ENCODE data around the gene MBNL2. TPM values are rescaled to one million over a fixed set of nuclear protein-coding genes. Genes with fewer than 3 reads are reported as not detected.
A peak's percentile ranks its signal among the peaks of the same experiment; 100 is the strongest.

MBNL2 gene
- total RNA-seq, 4 donors from 2014 or later: 113 to 129 (median 118) TPM

DNA sequence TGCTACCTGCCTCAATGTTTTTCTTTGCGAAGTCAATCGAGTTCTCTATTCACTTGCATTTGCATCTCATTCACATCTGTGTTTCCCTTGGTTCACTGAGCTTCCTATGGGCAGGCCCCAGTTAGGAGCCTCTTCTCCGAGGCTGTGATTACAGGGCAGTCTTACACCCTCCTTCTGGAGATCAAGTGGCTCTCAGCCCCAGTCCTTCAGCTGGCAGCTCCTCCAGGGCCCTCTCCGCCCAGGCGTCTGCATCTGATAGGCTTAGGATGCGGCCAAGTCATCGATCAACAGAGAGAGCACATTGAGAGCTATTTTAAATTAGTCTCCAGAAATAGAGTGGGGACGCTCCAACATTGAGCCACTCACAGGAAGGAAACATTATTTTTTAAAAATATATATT lies 44.2 kb downstream of the MBNL2 start:
- 60 to 72% methylated on average over 3 to 4 of the region's 8 CpGs for WGBS, 2 donors (ENCODE audit: low coverage in 1 of 2)
- ATAC-seq: no peak
- TF ChIP-seq, protein P1, sequence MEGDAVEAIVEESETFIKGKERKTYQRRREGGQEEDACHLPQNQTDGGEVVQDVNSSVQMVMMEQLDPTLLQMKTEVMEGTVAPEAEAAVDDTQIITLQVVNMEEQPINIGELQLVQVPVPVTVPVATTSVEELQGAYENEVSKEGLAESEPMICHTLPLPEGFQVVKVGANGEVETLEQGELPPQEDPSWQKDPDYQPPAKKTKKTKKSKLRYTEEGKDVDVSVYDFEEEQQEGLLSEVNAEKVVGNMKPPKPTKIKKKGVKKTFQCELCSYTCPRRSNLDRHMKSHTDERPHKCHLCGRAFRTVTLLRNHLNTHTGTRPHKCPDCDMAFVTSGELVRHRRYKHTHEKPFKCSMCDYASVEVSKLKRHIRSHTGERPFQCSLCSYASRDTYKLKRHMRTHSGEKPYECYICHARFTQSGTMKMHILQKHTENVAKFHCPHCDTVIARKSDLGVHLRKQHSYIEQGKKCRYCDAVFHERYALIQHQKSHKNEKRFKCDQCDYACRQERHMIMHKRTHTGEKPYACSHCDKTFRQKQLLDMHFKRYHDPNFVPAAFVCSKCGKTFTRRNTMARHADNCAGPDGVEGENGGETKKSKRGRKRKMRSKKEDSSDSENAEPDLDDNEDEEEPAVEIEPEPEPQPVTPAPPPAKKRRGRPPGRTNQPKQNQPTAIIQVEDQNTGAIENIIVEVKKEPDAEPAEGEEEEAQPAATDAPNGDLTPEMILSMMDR (IDR thresholded peaks at IDR 0.05): no peak
- TF ChIP-seq POLR2A (IDR thresholded peaks at IDR 0.05): no peak
- TF ChIP-seq EP300 (IDR thresholded peaks at IDR 0.05): no peak
- no peak for TF ChIP-seq POLR2AphosphoS5 (IDR thresholded peaks at IDR 0.05)
- H3K4me3 ChIP-seq: no peak overlapping the region
- peak overlapping the region in 3 of 4 donors; percentile 55 to 73 (median 64) for H3K27ac ChIP-seq
- no peaks in the 10 kb centered on the region for H3K27me3 ChIP-seq
- H3K9me3 ChIP-seq: no peaks in the 10 kb centered on the region
- H3K36me3 ChIP-seq: no peaks in the 10 kb centered on the region
- peaks cover 9 to 97% (median 54%) of the 10 kb centered on the region in 3 donors for H3K4me1 ChIP-seq

- no peaks in the 10 kb centered on the region for H3K9me3 ChIP-seq
- H3K27me3 ChIP-seq: no peaks in the 10 kb centered on the region
- no peaks in the 10 kb centered on the region for H3K36me3 ChIP-seq
- peaks cover 9 to 97% (median 48%) of the 10 kb centered on the region in 3 donors for H3K4me1 ChIP-seq
- ATAC-seq: no peak
- H3K27ac ChIP-seq: peak overlapping the region; percentile 16 to 73 (median 65)
- H3K4me3 ChIP-seq: no peak overlapping the region
- 23 to 33% methylated on average over 8 of the region's 8 CpGs for WGBS, 2 donors (ENCODE audit: low coverage in 1 of 2)
- TF ChIP-seq, protein P1 (IDR thresholded peaks at IDR 0.05): no peak
- no peak for TF ChIP-seq POLR2AphosphoS5 (IDR thresholded peaks at IDR 0.05)
Observed at GRCh38 chr13:97266772-97267417, 44.8 kb downstream of the MBNL2 start.

DNA sequence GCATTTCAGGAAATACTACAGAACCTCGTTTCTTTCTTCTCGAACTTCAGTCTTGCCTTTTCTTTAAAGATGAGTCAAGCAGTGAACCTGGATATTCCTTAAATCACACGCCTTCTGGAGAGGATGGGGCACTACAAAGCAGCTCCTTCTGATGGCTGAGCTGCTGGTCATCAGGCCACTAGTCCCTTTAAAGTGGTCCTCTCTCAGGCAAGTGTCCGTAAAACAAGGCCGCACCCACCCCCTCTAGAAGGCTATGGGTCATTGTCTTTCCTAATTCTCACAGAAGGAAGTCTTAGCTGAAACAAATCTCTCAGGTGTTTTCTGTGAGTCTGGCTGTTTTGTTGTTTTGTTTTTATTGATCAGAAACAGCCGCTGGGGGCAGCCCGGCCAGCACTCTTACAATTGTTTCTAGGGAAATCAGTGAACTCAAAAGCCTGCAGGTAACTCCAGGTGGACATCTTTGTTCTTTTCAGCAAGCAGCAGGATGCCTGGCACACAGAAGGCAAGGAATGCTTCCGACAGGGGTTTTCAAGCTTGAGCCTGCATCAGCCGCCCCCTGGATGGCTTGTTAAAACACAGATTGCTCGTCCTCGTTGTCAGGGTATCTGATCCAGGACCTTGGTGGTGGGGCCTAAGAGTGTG lies 45.4 kb downstream of the MBNL2 start:
- Histone ChIP-seq H3K9me3 (no peaks in the 10 kb centered on the region), H3K36me3 (no peaks in the 10 kb centered on the region), H3K27ac (peak overlapping the region; percentile 16 to 73 (median 65)), H3K27me3 (no peaks in the 10 kb centered on the region), H3K4me3 (no peak overlapping the region), H3K4me1 (peaks cover 10 to 97% (median 46%) of the 10 kb centered on the region in 3 donors)
- TF ChIP-seq EP300 (IDR thresholded peaks at IDR 0.05) (no peak), POLR2AphosphoS5 (IDR thresholded peaks at IDR 0.05) (no peak), POLR2A (IDR thresholded peaks at IDR 0.05) (no peak)
- TF ChIP-seq, protein P1 (IDR thresholded peaks at IDR 0.05): peak in 1 of 4 experiments; percentile 10
- WGBS, 2 donors (ENCODE audit: low coverage in 1 of 2): 38 to 47% methylated on average over 6 to 9 of the region's 11 CpGs
- ATAC-seq: no peak

- Histone ChIP-seq H3K27ac (peak overlapping the region in 3 of 4 donors; percentile 35 to 73 (median 64)), H3K36me3 (no peaks in the 10 kb centered on the region), H3K4me1 (peaks cover 14 to 97% (median 49%) of the 10 kb centered on the region in 3 donors), H3K4me3 (no peak overlapping the region), H3K27me3 (no peaks in the 10 kb centered on the region), H3K9me3 (no peaks in the 10 kb centered on the region)
- ATAC-seq: no peak
- TF ChIP-seq POLR2A (IDR thresholded peaks at IDR 0.05) (no peak), POLR2AphosphoS5 (IDR thresholded peaks at IDR 0.05) (peak; percentile 10)
- TF ChIP-seq, protein P1 (IDR thresholded peaks at IDR 0.05): peak in 1 of 4 experiments; percentile 29
- 14 to 15% methylated on average over 6 of the region's 6 CpGs for WGBS, 2 donors (ENCODE audit: low coverage in 1 of 2)
Observed at GRCh38 chr13:97268772-97269171, 46.6 kb downstream of the MBNL2 start.

DNA sequence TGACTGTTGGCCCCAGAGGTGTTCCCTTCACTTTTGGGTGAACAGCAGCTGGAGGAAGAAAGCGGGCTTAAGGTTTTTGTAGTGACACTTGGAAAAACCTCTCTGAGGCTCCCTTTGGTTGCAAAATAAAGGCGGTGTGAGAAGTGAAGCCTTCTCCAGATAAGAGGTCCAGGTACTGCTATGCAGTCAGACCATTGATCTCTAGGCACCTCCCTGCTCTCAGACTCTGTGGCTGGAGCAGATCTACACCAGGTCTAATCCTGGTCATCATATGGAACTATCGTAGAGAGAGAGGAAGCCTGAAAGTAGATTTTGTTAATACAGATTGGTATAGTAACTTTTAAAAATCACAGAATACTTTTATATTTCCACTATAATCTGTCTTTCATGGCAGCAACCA lies 47.5 kb downstream of the MBNL2 start:
- no peak for ATAC-seq
- Histone ChIP-seq H3K9me3 (no peaks in the 10 kb centered on the region), H3K36me3 (no peaks in the 10 kb centered on the region), H3K4me3 (no peak overlapping the region), H3K27ac (peak overlapping the region in 3 of 4 donors; percentile 64 to 73 (median 67)), H3K27me3 (no peaks in the 10 kb centered on the region), H3K4me1 (peaks cover 14 to 97% (median 57%) of the 10 kb centered on the region in 3 donors)
- TF ChIP-seq, protein P1 (IDR thresholded peaks at IDR 0.05): no peak
- TF ChIP-seq EP300 (IDR thresholded peaks at IDR 0.05) (no peak), POLR2AphosphoS5 (IDR thresholded peaks at IDR 0.05) (no peak), POLR2A (IDR thresholded peaks at IDR 0.05) (no peak)
- WGBS, 2 donors (ENCODE audit: low coverage in 1 of 2): 77 to 88% methylated on average over 1 to 2 of the region's 3 CpGs
